BLaER1 (cell line): Measurements from ENCODE around the gene MBP.

Experiments used
- H3K27ac ChIP-seq: shearing (Covaris generic); formaldehyde crosslinking; 2 replicates; pipeline ENCODE4 v1.8.1; 2022
- H3K27me3 ChIP-seq: shearing (Covaris generic); formaldehyde crosslinking; 2 replicates; pipeline ENCODE4 v1.8.1; 2022
- H3K36me3 ChIP-seq: shearing (Covaris generic); formaldehyde crosslinking; 2 replicates; pipeline ENCODE4 v1.8.1; 2022
- H3K4me1 ChIP-seq: shearing (Covaris generic); formaldehyde crosslinking; 2 replicates; pipeline ENCODE4 v1.8.1; 2022
- H3K4me2 ChIP-seq: shearing (Covaris generic); formaldehyde crosslinking; 2 replicates; pipeline ENCODE4 v1.8.1; 2022
- H3K4me3 ChIP-seq: shearing (Covaris generic); formaldehyde crosslinking; 2 replicates; pipeline ENCODE4 v1.8.1; 2022
- H3K9ac ChIP-seq: shearing (Covaris generic); formaldehyde crosslinking; 2 replicates; pipeline ENCODE4 v1.8.1; 2022
- H3K9me3 ChIP-seq: shearing (Covaris generic); formaldehyde crosslinking; 2 replicates; pipeline ENCODE4 v1.8.1; 2022
- H4K20me1 ChIP-seq: shearing (Covaris generic); formaldehyde crosslinking; 2 replicates; pipeline ENCODE4 v1.8.1; 2022
- Cebpa-rat ChIP-seq: shearing (Covaris generic); IDR thresholded peaks from 2 replicates; pipeline ENCODE4 v1.8.1; 2022

Gene MBP

GRCh38 chr18:77151772-77152520 lies 19.4 kb upstream of the MBP start:
- TF ChIP-seq Cebpa-rat, result no peak
- no peak overlapping the region for H3K27ac ChIP-seq
- H3K4me1 ChIP-seq, result 0 out of 2 replicates have a peak, but pooled peaks cover 5% of the 10 kb centered on the region
- no peaks in the 10 kb centered on the region for H3K27me3 ChIP-seq
- H4K20me1 ChIP-seq, result no peaks in the 10 kb centered on the region
- H3K4me2 ChIP-seq, result no peak overlapping the region
- no peak overlapping the region for H3K9ac ChIP-seq
- no peaks in the 10 kb centered on the region for H3K36me3 ChIP-seq
- H3K4me3 ChIP-seq, result no peak overlapping the region
- H3K9me3 ChIP-seq, result no peaks in the 10 kb centered on the region

GRCh38 chr18:77151033-77151771 lies 18.6 kb upstream of the MBP start:
- Histone ChIP-seq H3K27ac (no peak overlapping the region), H3K4me3 (no peak overlapping the region), H3K4me1 (0 out of 2 replicates have a peak, but pooled peaks cover 5% of the 10 kb centered on the region), H3K9ac (no peak overlapping the region), H3K27me3 (no peaks in the 10 kb centered on the region), H3K36me3 (no peaks in the 10 kb centered on the region), H3K9me3 (no peaks in the 10 kb centered on the region), H3K4me2 (no peak overlapping the region), H4K20me1 (no peaks in the 10 kb centered on the region)
- TF ChIP-seq Cebpa-rat, result no peak

- H3K36me3 ChIP-seq, result no peaks in the 10 kb centered on the region
- TF ChIP-seq Cebpa-rat, result no peak
- H3K9ac ChIP-seq, result no peak overlapping the region
- no peak overlapping the region for H3K27ac ChIP-seq
- no peak overlapping the region for H3K4me3 ChIP-seq
- no peak overlapping the region for H3K4me2 ChIP-seq
- H3K27me3 ChIP-seq, result no peaks in the 10 kb centered on the region
- no peaks in the 10 kb centered on the region for H4K20me1 ChIP-seq
- peaks cover 2% of the 10 kb centered on the region; the same call in 1 of the 2 replicates for H3K9me3 ChIP-seq
- 0 out of 2 replicates have a peak, but pooled peaks cover 5% of the 10 kb centered on the region for H3K4me1 ChIP-seq
Measured at GRCh38 chr18:77150588-77150987, 18.0 kb upstream of the MBP start.

GRCh38 chr18:77148289-77148688 lies 15.7 kb upstream of the MBP start:
- no peak overlapping the region for H3K27ac ChIP-seq
- TF ChIP-seq Cebpa-rat, result no peak
- H4K20me1 ChIP-seq, result no peaks in the 10 kb centered on the region
- H3K4me2 ChIP-seq, result no peak overlapping the region
- H3K36me3 ChIP-seq, result peaks cover 4% of the 10 kb centered on the region; the same call in 1 of the 2 replicates
- H3K4me1 ChIP-seq, result 0 out of 2 replicates have a peak, but pooled peaks cover 5% of the 10 kb centered on the region
- no peaks in the 10 kb centered on the region for H3K27me3 ChIP-seq
- no peak overlapping the region for H3K4me3 ChIP-seq
- no peak overlapping the region for H3K9ac ChIP-seq
- peaks cover 25% of the 10 kb centered on the region for H3K9me3 ChIP-seq

DNA sequence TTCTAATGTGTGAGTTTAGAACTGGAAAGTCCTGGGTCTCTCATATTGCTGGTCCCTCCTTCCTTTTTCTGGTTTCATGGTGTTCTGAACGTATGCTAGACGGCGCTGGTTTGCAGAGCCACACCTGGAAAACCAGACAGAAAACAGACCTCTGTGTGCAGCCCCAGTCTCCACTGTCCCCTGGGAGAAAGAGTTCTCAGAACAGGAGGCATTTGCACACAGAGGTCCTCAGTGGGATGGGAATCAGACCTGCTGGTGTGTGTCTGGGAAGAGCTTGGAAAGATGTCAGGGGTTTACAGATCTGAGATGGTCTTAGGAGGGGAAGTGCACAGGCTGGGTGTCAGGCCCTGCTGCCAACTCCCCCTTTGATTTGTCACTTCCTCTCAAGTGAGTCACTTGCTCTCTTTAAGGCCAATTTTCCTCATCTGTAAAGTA lies 14.9 kb upstream of the MBP start:
- peaks cover 34% of the 10 kb centered on the region for H3K9me3 ChIP-seq
- no peak overlapping the region for H3K4me2 ChIP-seq
- no peak overlapping the region for H3K9ac ChIP-seq
- H3K4me3 ChIP-seq, result no peak overlapping the region
- H4K20me1 ChIP-seq, result no peaks in the 10 kb centered on the region
- TF ChIP-seq Cebpa-rat, result no peak
- H3K36me3 ChIP-seq, result peaks cover 8% of the 10 kb centered on the region; the same call in 1 of the 2 replicates
- H3K27me3 ChIP-seq, result no peaks in the 10 kb centered on the region
- no peak overlapping the region for H3K27ac ChIP-seq
- H3K4me1 ChIP-seq, result 0 out of 2 replicates have a peak, but pooled peaks cover 5% of the 10 kb centered on the region

GRCh38 chr18:77146249-77147080 lies 13.9 kb upstream of the MBP start:
- H3K4me1 ChIP-seq, result 0 out of 2 replicates have a peak, but pooled peaks cover 2% of the 10 kb centered on the region
- H3K4me3 ChIP-seq, result no peak overlapping the region
- no peak overlapping the region for H3K4me2 ChIP-seq
- no peak overlapping the region for H3K27ac ChIP-seq
- TF ChIP-seq Cebpa-rat, result no peak
- no peaks in the 10 kb centered on the region for H3K27me3 ChIP-seq
- no peak overlapping the region for H3K9ac ChIP-seq
- peaks cover 43% of the 10 kb centered on the region for H3K9me3 ChIP-seq
- no peaks in the 10 kb centered on the region for H4K20me1 ChIP-seq
- H3K36me3 ChIP-seq, result peaks cover 8% of the 10 kb centered on the region; the same call in 1 of the 2 replicates

GRCh38 chr18:77145364-77145901 lies 12.8 kb upstream of the MBP start:
- Histone ChIP-seq H4K20me1 (no peaks in the 10 kb centered on the region), H3K4me3 (no peak overlapping the region), H3K9me3 (peaks cover 46% of the 10 kb centered on the region), H3K36me3 (peaks cover 8% of the 10 kb centered on the region; the same call in 1 of the 2 replicates), H3K4me2 (no peak overlapping the region), H3K27ac (no peak overlapping the region), H3K27me3 (no peaks in the 10 kb centered on the region), H3K4me1 (no peaks in the 10 kb centered on the region), H3K9ac (no peak overlapping the region)
- no peak for TF ChIP-seq Cebpa-rat

DNA sequence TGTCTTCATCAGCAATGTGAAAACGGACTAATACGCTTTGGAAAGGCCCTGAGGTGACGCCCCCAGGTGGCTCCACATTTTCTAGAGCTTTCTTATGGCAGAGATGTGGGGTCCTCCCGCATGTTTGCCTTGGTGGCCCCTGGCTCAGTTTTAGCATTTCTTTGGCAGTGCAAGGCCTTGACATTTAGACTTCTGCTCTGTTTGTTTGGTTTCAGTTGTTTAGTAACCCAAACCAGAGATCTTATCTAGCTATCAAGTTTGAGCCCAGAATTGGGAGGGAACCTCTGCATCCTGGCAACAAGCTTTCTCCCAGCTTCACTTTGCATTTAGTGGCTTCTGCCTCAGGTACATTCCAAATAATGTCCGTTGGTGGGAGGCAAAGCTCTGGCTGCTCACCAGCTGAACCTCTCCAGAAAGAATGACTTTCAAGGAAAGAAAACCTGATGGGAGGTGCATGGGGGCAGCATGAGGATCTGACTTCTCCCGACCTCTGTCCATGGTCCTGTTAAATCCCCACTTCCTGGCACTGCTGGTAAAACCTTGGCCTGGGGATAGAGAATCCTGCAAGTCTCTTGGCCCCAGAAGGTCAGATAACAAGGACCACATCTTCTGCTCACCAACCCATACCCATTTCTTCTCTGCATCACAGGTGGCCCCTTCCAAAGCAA lies 12.0 kb upstream of the MBP start:
- no peak overlapping the region for H3K9ac ChIP-seq
- no peaks in the 10 kb centered on the region for H3K4me1 ChIP-seq
- H3K36me3 ChIP-seq, result peaks cover 8% of the 10 kb centered on the region; the same call in 1 of the 2 replicates
- no peak overlapping the region for H3K27ac ChIP-seq
- TF ChIP-seq Cebpa-rat, result no peak
- H3K9me3 ChIP-seq, result peaks cover 49% of the 10 kb centered on the region
- no peak overlapping the region for H3K4me3 ChIP-seq
- no peaks in the 10 kb centered on the region for H4K20me1 ChIP-seq
- H3K27me3 ChIP-seq, result no peaks in the 10 kb centered on the region
- no peak overlapping the region for H3K4me2 ChIP-seq

GRCh38 chr18:77144046-77144445 lies 11.5 kb upstream of the MBP start:
- no peaks in the 10 kb centered on the region for H4K20me1 ChIP-seq

More at GRCh38 chr18:77144046-77144445, 11.5 kb upstream of the MBP start:
- H3K4me2 ChIP-seq, result no peak overlapping the region
- H3K27me3 ChIP-seq, result no peaks in the 10 kb centered on the region
- no peak overlapping the region for H3K9ac ChIP-seq
- no peaks in the 10 kb centered on the region for H3K4me1 ChIP-seq
- H3K36me3 ChIP-seq, result peaks cover 8% of the 10 kb centered on the region; the same call in 1 of the 2 replicates
- no peak overlapping the region for H3K4me3 ChIP-seq
- no peak overlapping the region for H3K27ac ChIP-seq
- peaks cover 49% of the 10 kb centered on the region for H3K9me3 ChIP-seq
- no peak for TF ChIP-seq Cebpa-rat
